CD14-positive monocyte (primary cell): ENCODE data around the gene PPFIA4. TPM values are rescaled to one million over a fixed set of nuclear protein-coding genes. Genes with fewer than 3 reads are reported as not detected.

ENCODE experiments used
- DNase-seq, 3 donors: peaks; one replicate each; pipeline ENCODE4 v3.0.0-alpha.2; 2011 to 2022
- H2AFZ ChIP-seq: 2 replicates; pipeline ENCODE4 v1.6.0; 2012; ENCODE audit warnings: mild to moderate bottlenecking, low read depth, low read length, inconsistent platforms; ENCODE audit not compliant: insufficient read depth, poor library complexity, severe bottlenecking
- H3K27ac ChIP-seq, 2 donors: 1 replicate in 1 of 2; 2 replicates in 1 of 2; pipeline ENCODE4 v1.5.1; 2012 to 2013; ENCODE audit warnings: low read length in 2 of 2, control low read depth in 1 of 2, inconsistent platforms in 1 of 2, low read depth in 1 of 2, mild to moderate bottlenecking in 1 of 2
- H3K27me3 ChIP-seq, 2 donors: one replicate each; pipeline versions ENCODE4 v1.6.0 to v1.6.1; 2011 to 2013; ENCODE audit warnings: low read length in 2 of 2; ENCODE audit not compliant: control insufficient read depth in 2 of 2, insufficient read depth in 2 of 2
- H3K36me3 ChIP-seq, 2 donors: replicated peaks in 1 of 2; 1 replicate in 1 of 2; 2 replicates in 1 of 2; pipeline versions ENCODE4 v1.5.1 to v1.6.1; 2012 to 2013; ENCODE audit warnings: low read length in 2 of 2, control low read depth in 1 of 2, inconsistent platforms in 1 of 2, mild to moderate bottlenecking in 1 of 2; ENCODE audit not compliant: insufficient read depth in 2 of 2, control insufficient read depth in 1 of 2
- H3K4me1 ChIP-seq, 2 donors: 1 replicate in 1 of 2; 2 replicates in 1 of 2; pipeline versions ENCODE4 v1.5.1 to v1.6.1; 2012 to 2013; ENCODE audit warnings: low read length in 2 of 2, control low read depth in 1 of 2, inconsistent platforms in 1 of 2, mild to moderate bottlenecking in 1 of 2, moderate library complexity in 1 of 2; ENCODE audit not compliant: insufficient read depth in 2 of 2, control insufficient read depth in 1 of 2
- H3K4me2 ChIP-seq: replicated peaks from 2 replicates; pipeline ENCODE3; 2012; ENCODE audit warnings: low read length, moderate library complexity, mild to moderate bottlenecking; ENCODE audit not compliant: poor library complexity, severe bottlenecking; ENCODE audit errors: extremely low read depth
- H3K4me3 ChIP-seq, 3 experiments: fragments of 200-600 bp in 1 of 3; sonication (generic) in 1 of 3; replicated peaks in 1 of 3; 1 replicate in 2 of 3; 2 replicates in 1 of 3; pipeline ENCODE4 v1.5.1; 2011 to 2013; ENCODE audit warnings: low read length in 3 of 3, mild to moderate bottlenecking in 3 of 3, control low read depth in 2 of 3, low read depth in 2 of 3, inconsistent platforms in 1 of 3, moderate library complexity in 1 of 3
- H3K79me2 ChIP-seq: 2 replicates; pipeline ENCODE4 v1.6.0; 2012; ENCODE audit warnings: mild to moderate bottlenecking, control low read depth, inconsistent platforms, low read length, moderate library complexity; ENCODE audit not compliant: insufficient read depth
- H3K9ac ChIP-seq: 2 replicates; pipeline ENCODE4 v1.6.0; 2017; ENCODE audit warnings: low read length, mild to moderate bottlenecking; ENCODE audit not compliant: insufficient read depth, poor library complexity, severe bottlenecking
- H3K9me3 ChIP-seq, 2 donors: replicated peaks in 1 of 2; 1 replicate in 1 of 2; 2 replicates in 1 of 2; pipeline versions ENCODE4 v1.5.1 to v1.6.1; 2012 to 2013; ENCODE audit warnings: low read length in 2 of 2, control low read depth in 1 of 2; ENCODE audit not compliant: control insufficient read depth in 1 of 2, insufficient read depth in 1 of 2
- H4K20me1 ChIP-seq: 2 replicates; pipeline ENCODE4 v1.6.0; 2012; ENCODE audit warnings: mild to moderate bottlenecking, low read length, control low read depth, moderate library complexity; ENCODE audit not compliant: insufficient read depth
- H3K27ac Mint-ChIP-seq, 7 donors: one replicate each; pipeline ENCODE4 v1.8.0; 2020; ENCODE audit warnings: mild to moderate bottlenecking in 7 of 7, mixed read lengths in 7 of 7, moderate library complexity in 6 of 7, inconsistent platforms in 2 of 7
- H3K27me3 Mint-ChIP-seq, 3 donors: one replicate each; pipeline ENCODE4 v1.8.0; 2021 to 2022; ENCODE audit warnings: low read depth in 3 of 3, mild to moderate bottlenecking in 3 of 3, mixed read lengths in 3 of 3, moderate library complexity in 3 of 3, inconsistent platforms in 1 of 3
- H3K36me3 Mint-ChIP-seq, 2 donors: one replicate each; pipeline ENCODE4 v1.8.0; 2020; ENCODE audit warnings: mixed read lengths in 2 of 2, inconsistent platforms in 1 of 2, mild to moderate bottlenecking in 1 of 2
- H3K4me1 Mint-ChIP-seq: one replicate; pipeline ENCODE4 v1.8.0; 2020; ENCODE audit warnings: mild to moderate bottlenecking, mixed read lengths
- H3K4me3 Mint-ChIP-seq, 2 donors: one replicate each; pipeline ENCODE4 v1.8.0; 2020; ENCODE audit warnings: mild to moderate bottlenecking in 2 of 2, mixed read lengths in 2 of 2, moderate library complexity in 1 of 2
- H3K9me3 Mint-ChIP-seq, 7 donors: one replicate each; pipeline ENCODE4 v1.8.0; 2020 to 2022; ENCODE audit warnings: mixed read lengths in 7 of 7, mild to moderate bottlenecking in 6 of 7, moderate library complexity in 6 of 7, inconsistent platforms in 2 of 7
- CTCF ChIP-seq: fragments of 200-600 bp; IDR thresholded peaks from one replicate; pipeline ENCODE4 v1.8.0; 2022; ENCODE audit warnings: antibody characterized with exemption, mild to moderate bottlenecking
- WGBS: methylation state at CpG from one replicate; pipeline ENCODE4 v1.1.5; 2013; ENCODE audit warnings: missing lambda C conversion rate; ENCODE audit not compliant: insufficient coverage; 5-methylcytosine and 5-hydroxymethylcytosine counted together
- intact Hi-C, 2 donors: fragments of 100-400 bp; cut with micrococcal nuclease; formaldehyde crosslinking; loops; one replicate each; pipeline versions ENCODE4 v1.15.0 to v1.15.1; 2023
- polyA plus RNA-seq, 3 donors: library from polyadenylated mRNA; depleted of rRNA in 1 of 3; unstranded in 2 of 3; stranded (reverse) in 1 of 3; fragments of 300-500 nt in 2 of 3; fragments of >200 nt in 1 of 3; fragmentation: Illumina TruSeq in 2 of 3; gene quantifications; 1 replicate in 2 of 3; 2 replicates in 1 of 3; pipeline ENCODE4 v1.2.3, GENCODE V29; 2012 to 2021

PPFIA4 gene
- polyA plus RNA-seq, 3 donors: 0.52 to 1.0 (median 0.97) TPM

DNA sequence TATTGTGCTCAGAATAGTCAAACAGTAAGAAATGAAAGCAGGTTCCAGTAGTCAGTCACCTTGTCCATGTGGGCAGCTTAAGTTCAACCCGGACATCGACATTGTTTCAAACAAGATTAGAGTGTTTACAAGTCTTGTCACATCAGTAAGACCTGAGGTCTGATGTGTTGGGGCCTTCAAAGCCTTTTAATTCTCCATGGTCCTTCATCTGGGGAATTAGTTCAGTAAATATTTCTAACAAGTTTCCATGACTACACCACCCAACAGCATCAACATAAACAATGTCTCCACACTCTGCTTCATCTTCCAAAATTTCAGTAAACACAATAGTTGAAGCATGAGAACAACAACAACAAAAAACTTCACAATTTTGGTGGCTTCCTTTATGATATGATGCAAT lies 86.2 kb downstream of the PPFIA4 start:
- Mint-ChIP-seq H3K27ac (no peak overlapping the region), H3K4me1 (no peaks in the 10 kb centered on the region), H3K9me3 (peaks cover 0 to 2% (median 0%) of the 10 kb centered on the region in 7 donors), H3K27me3 (peaks cover 21 to 48% (median 29%) of the 10 kb centered on the region in 3 donors), H3K36me3 (no peaks in the 10 kb centered on the region), H3K4me3 (peak overlapping the region in 1 of 2 donors; percentile 51)
- H3K4me1 ChIP-seq: no peaks in the 10 kb centered on the region
- H3K27me3 ChIP-seq: peaks cover 47 to 72% of the 10 kb centered on the region in 2 donors
- WGBS: 75% methylated on average over 2 of the region's 2 CpGs
- intact Hi-C loops: no loop called here
- H2AFZ ChIP-seq: no peak overlapping the region
- no peak overlapping the region for H3K4me2 ChIP-seq
- H3K9me3 ChIP-seq: no peaks in the 10 kb centered on the region
- no peak for DNase-seq
- no peaks in the 10 kb centered on the region for H3K79me2 ChIP-seq
- no peaks in the 10 kb centered on the region for H3K36me3 ChIP-seq
- H3K27ac ChIP-seq: no peak overlapping the region
- no peak overlapping the region for H3K9ac ChIP-seq
- no peak for TF ChIP-seq CTCF
- no peak overlapping the region for H3K4me3 ChIP-seq
- H4K20me1 ChIP-seq: no peaks in the 10 kb centered on the region

GRCh38 chr1:203113308-203113707 lies 87.0 kb downstream of the PPFIA4 start:
- no peak overlapping the region for H3K4me3 Mint-ChIP-seq

More at GRCh38 chr1:203113308-203113707, 87.0 kb downstream of the PPFIA4 start:
- Histone ChIP-seq H3K79me2 (no peaks in the 10 kb centered on the region), H4K20me1 (no peaks in the 10 kb centered on the region), H3K27me3 (peaks cover 45 to 78% of the 10 kb centered on the region in 2 donors), H3K4me1 (no peaks in the 10 kb centered on the region), H3K36me3 (no peaks in the 10 kb centered on the region), H3K9me3 (peaks cover 0 to 4% of the 10 kb centered on the region in 2 donors), H3K4me2 (no peak overlapping the region), H2AFZ (no peak overlapping the region), H3K27ac (no peak overlapping the region), H3K9ac (no peak overlapping the region), H3K4me3 (no peak overlapping the region)
- no peak for TF ChIP-seq CTCF
- peaks cover 0 to 3% (median 0%) of the 10 kb centered on the region in 7 donors for H3K9me3 Mint-ChIP-seq
- no peak overlapping the region for H3K27ac Mint-ChIP-seq
- intact Hi-C loops: no loop called here
- 88% methylated on average over 4 of the region's 4 CpGs for WGBS
- no peaks in the 10 kb centered on the region for H3K4me1 Mint-ChIP-seq
- H3K36me3 Mint-ChIP-seq: no peaks in the 10 kb centered on the region
- H3K27me3 Mint-ChIP-seq: peaks cover 25 to 50% (median 38%) of the 10 kb centered on the region in 3 donors
- no peak for DNase-seq
